SK-N-MC (cell line): ENCODE data around the gene BLNK.

Experiments used
- EZH2 ChIP-seq: fragments of 200-600 bp; sonication (generic); IDR thresholded peaks from one replicate; pipeline ENCODE4 v1.6.1; 2017; ENCODE audit warnings: antibody characterized with exemption
- FOXP2 ChIP-seq: optimal IDR thresholded peaks from 2 replicates; pipeline ENCODE3; 2011; ENCODE audit warnings: mild to moderate bottlenecking, moderate library complexity; ENCODE audit not compliant: insufficient read depth; ENCODE audit errors: extremely low read length, control extremely low read depth
- POLR2AphosphoS5 ChIP-seq: IDR thresholded peaks from 2 replicates; pipeline ENCODE4 v1.6.1; 2012; ENCODE audit warnings: mild to moderate bottlenecking, low read depth, low read length, borderline replicate concordance

DNA sequence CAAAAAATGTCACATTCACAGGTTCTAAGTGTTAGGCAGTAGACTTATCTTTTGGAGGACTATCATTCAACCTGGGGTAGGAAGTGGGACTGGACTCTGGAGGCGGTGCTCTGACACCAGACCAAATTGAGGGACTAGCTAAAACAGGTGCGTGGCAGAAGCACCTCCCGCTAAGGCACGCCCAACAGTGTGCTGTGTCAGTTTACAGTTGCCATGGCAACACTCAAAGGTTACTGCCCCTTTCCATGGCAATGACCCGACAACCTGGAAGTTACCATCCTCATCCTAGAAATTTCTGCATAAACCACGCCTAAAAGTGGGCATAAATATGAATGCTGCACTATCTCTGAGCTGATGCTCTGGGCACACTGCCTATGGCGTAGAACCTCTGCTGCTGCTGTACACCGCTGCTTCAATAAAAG, 14.0 kb upstream of the BLNK start:
- TF ChIP-seq POLR2AphosphoS5: no peak
- no peak for TF ChIP-seq EZH2
- no peak for TF ChIP-seq FOXP2
